HepG2 (cell line): Measurements from ENCODE around the gene VEPH1. TPM values are rescaled to one million over a fixed set of nuclear protein-coding genes. Genes with fewer than 3 reads are reported as not detected.
A peak's percentile ranks its signal among the peaks of the same experiment; 100 is the strongest.

Source experiments
- ATAC-seq: fragments of 200-7000 bp; cut with Tn5 transposase; 3 replicates; pipeline ENCODE4 v1.9.1; 2020; ENCODE audit warnings: mild to moderate bottlenecking, moderate library complexity
- BruUV-seq: library from RNA; stranded (reverse); fragments of 400-500 nt; replicated peaks from 2 replicates; lab custom pipeline; 2021; lab: Mats Ljungman, UMichigan
- CTCF ChIA-PET: fragments of 300-600 bp; formaldehyde crosslinking; extraction: SDS; loops from one replicate; lab custom pipeline; 2021; ENCODE audit warnings: low total read pairs, inconsistent platforms, low intra/inter-chr PET ratio; lab: Yijun Ruan, JAX
- POLR2A ChIA-PET: fragments of 350-600 bp; sonication (Branson Sonifier 250); formaldehyde crosslinking; loops from one replicate; lab custom pipeline; 2020; ENCODE audit warnings: antibody characterized with exemption, inconsistent platforms; lab: Yijun Ruan, JAX
- DNase-seq: peaks from one replicate; pipeline ENCODE4 v3.0.0-alpha.2; 2015; ENCODE audit warnings: low spot score
- FAIRE-seq: peaks from 3 replicates; lab custom pipeline; 2011; peaks lifted over from hg19 to GRCh38; lab: Jason Lieb, UNC
- H2AFZ ChIP-seq: one replicate; pipeline ENCODE4 v1.6.1; 2011; ENCODE audit warnings: low read length, inconsistent platforms
- H3K27ac ChIP-seq: fragments of 300-600 bp; 3 replicates; pipeline ENCODE4 v1.8.0; 2011; ENCODE audit warnings: mixed run types, mild to moderate bottlenecking, mixed read lengths, low read length, inconsistent platforms; ENCODE audit not compliant: insufficient read depth; ENCODE audit errors: extremely low read length
- H3K27me3 ChIP-seq, 2 experiments: fragments of 200-600 bp in 1 of 2; 2 replicates in 1 of 2; 3 replicates in 1 of 2; pipeline versions ENCODE4 v1.6.0 to v1.8.0; 2011; ENCODE audit warnings: low read length in 2 of 2, mild to moderate bottlenecking in 2 of 2, moderate library complexity in 2 of 2, inconsistent platforms in 1 of 2; ENCODE audit not compliant: insufficient read depth in 2 of 2, control insufficient read depth in 1 of 2
- H3K36me3 ChIP-seq, 2 experiments: fragments of 200-600 bp in 1 of 2; replicated peaks in 1 of 2; 2 replicates in 1 of 2; 3 replicates in 1 of 2; pipeline versions ENCODE4 v1.5.1 to v1.8.0; 2011; ENCODE audit warnings: low read length in 2 of 2, inconsistent platforms in 1 of 2; ENCODE audit not compliant: insufficient read depth in 2 of 2, control insufficient read depth in 1 of 2
- H3K4me1 ChIP-seq: 2 replicates; pipeline ENCODE4 v1.5.1; 2012; ENCODE audit warnings: low read length, inconsistent platforms; ENCODE audit not compliant: insufficient read depth
- H3K4me2 ChIP-seq: 2 replicates; pipeline ENCODE4 v1.6.0; 2011; ENCODE audit warnings: low read depth, low read length, inconsistent platforms
- H3K4me3 ChIP-seq, 3 experiments: fragments of 200-600 bp in 1 of 3; sonication (generic), shearing (Covaris generic) in 1 of 3; replicated peaks in 1 of 3; 2 replicates each; pipeline ENCODE4 v1.5.1; 2011 to 2016; ENCODE audit warnings: low read length in 3 of 3, inconsistent platforms in 2 of 3, low read depth in 2 of 3, mild to moderate bottlenecking in 2 of 3, control low read depth in 1 of 3, mixed read lengths in 1 of 3; ENCODE audit not compliant: insufficient read depth in 1 of 3
- H3K79me2 ChIP-seq: one replicate; pipeline ENCODE4 v1.6.1; 2011; ENCODE audit warnings: low read length, inconsistent platforms; ENCODE audit not compliant: insufficient read depth
- H3K9ac ChIP-seq: 2 replicates; pipeline ENCODE4 v1.6.0; 2011; ENCODE audit warnings: mild to moderate bottlenecking, low read depth, low read length, inconsistent platforms; ENCODE audit not compliant: insufficient read depth
- H3K9me3 ChIP-seq: 2 replicates; pipeline ENCODE4 v1.5.1; 2012; ENCODE audit warnings: mild to moderate bottlenecking, low read length
- H4K20me1 ChIP-seq: 2 replicates; pipeline ENCODE4 v1.6.0; 2011; ENCODE audit warnings: inconsistent platforms, mild to moderate bottlenecking, low read length, moderate library complexity; ENCODE audit not compliant: insufficient read depth
- CREB3 ChIP-seq: sonication (generic); formaldehyde crosslinking; IDR thresholded peaks from 2 replicates; pipeline ENCODE4 v1.5.0; 2020; ENCODE audit warnings: missing genetic modification reagents
- DMAP1 ChIP-seq: IDR thresholded peaks from 2 replicates; pipeline ENCODE4 v1.6.1; 2016
- ETS1 ChIP-seq: sonication (generic); formaldehyde crosslinking; IDR thresholded peaks from 2 replicates; pipeline ENCODE4 v1.4.0; 2020; ENCODE audit warnings: missing genetic modification reagents
- MAFF ChIP-seq: IDR thresholded peaks from 2 replicates; pipeline ENCODE4 v1.6.1; 2011; ENCODE audit warnings: low read depth, low read length, improper control_type of control experiment
- MAFK ChIP-seq, 2 experiments: IDR thresholded peaks in 1 of 2; conservative IDR thresholded peaks in 1 of 2; 2 replicates each; pipeline ENCODE4 v1.6.1; 2011; ENCODE audit warnings: improper control_type of control experiment in 2 of 2, low read length in 2 of 2
- PITX1 ChIP-seq: sonication (generic); formaldehyde crosslinking; IDR thresholded peaks from 2 replicates; pipeline ENCODE4 v1.5.1; 2020; ENCODE audit warnings: mild to moderate bottlenecking, missing genetic modification reagents
- TBL1XR1 ChIP-seq: fragments of 150-350 bp; IDR thresholded peaks from 2 replicates; pipeline ENCODE4 v1.6.1; 2014; ENCODE audit warnings: borderline replicate concordance, low read length; ENCODE audit not compliant: partially characterized antibody
- ZNF10 ChIP-seq: sonication (generic); formaldehyde crosslinking; IDR thresholded peaks from 2 replicates; pipeline ENCODE4 v1.4.0; 2020; ENCODE audit warnings: mild to moderate bottlenecking, low read depth, missing genetic modification reagents, borderline replicate concordance
- ZNF337 ChIP-seq: sonication (generic); formaldehyde crosslinking; IDR thresholded peaks from 2 replicates; pipeline ENCODE4 v1.5.1; 2020; ENCODE audit warnings: missing genetic modification reagents, low read depth, mild to moderate bottlenecking, borderline replicate concordance
- ZNF891 ChIP-seq: sonication (generic); formaldehyde crosslinking; IDR thresholded peaks from 2 replicates; pipeline ENCODE4 v1.5.0; 2020; ENCODE audit warnings: mild to moderate bottlenecking, missing genetic modification reagents
- WGBS: methylation state at CpG from one replicate; pipeline ENCODE4 v1.1.6; 2017; ENCODE audit warnings: low lambda C conversion rate; 5-methylcytosine and 5-hydroxymethylcytosine counted together
- in situ Hi-C: cut with HindIII; loops from 2 replicates; pipeline ENCODE4 v1.10.0; 2017; ENCODE audit warnings: low pct_unique_long_range_greater_than_20kb; ENCODE audit not compliant: extremely low pct_ligation_motif_present
- intact Hi-C: fragments of 100-400 bp; cut with micrococcal nuclease; formaldehyde crosslinking; loops from one replicate; pipeline ENCODE4 v1.10.0; 2022; ENCODE audit not compliant: unreplicated experiment
- polyA plus RNA-seq, 8 experiments: library from polyadenylated mRNA; depleted of rRNA in 3 of 8; stranded (reverse) in 7 of 8; unstranded in 1 of 8; fragments of >200 nt; fragmentation: Illumina TruSeq in 4 of 8; extraction: Trizol in 4 of 8; gene quantifications; 2 replicates each; pipeline versions ENCODE4 v1.2.1 to v1.2.3, GENCODE V29; 2011 to 2016; ENCODE audit warnings: low read depth in 4 of 8, missing spikeins in 1 of 8, mixed read lengths in 1 of 8; ENCODE audit not compliant: insufficient read depth in 1 of 8
- total RNA-seq, 5 experiments: library from RNA; depleted of rRNA; stranded (reverse); fragments of >200 nt; fragmentation: Illumina TruSeq; extraction: Trizol; gene quantifications; 2 replicates each; pipeline ENCODE4 v1.2.3, GENCODE V29; 2016; ENCODE audit warnings: low read depth in 1 of 5

VEPH1 gene
- total and polyA plus RNA-seq, 2 of the 13 experiments (the other 11 are each of a cell fraction or from before 2014, with no cell fraction given), result not detected

- no peak for TF ChIP-seq TBL1XR1
- no peak for TF ChIP-seq CREB3 (CRISPR knock-in tag)
- TF ChIP-seq DMAP1 (CRISPR knock-in tag), result no peak
- no peak for TF ChIP-seq ZNF337 (CRISPR knock-in tag)
- no peak for TF ChIP-seq ZNF10
- TF ChIP-seq PITX1 (CRISPR knock-in tag), result no peak
- no peak for TF ChIP-seq ZNF891 (CRISPR knock-in tag)
- TF ChIP-seq, all 625 proteins: peak for 0
- WGBS, result 4% methylated on average over 2 of the region's 2 CpGs
- DNase-seq (no peak), FAIRE-seq (no peak), ATAC-seq (no peak)
- Histone ChIP-seq H3K27me3 (peaks cover 2 to 10% of the 10 kb centered on the region in 2 experiments; a peak in 3 of 5 replicates), H2AFZ (no peak overlapping the region), H3K4me1 (peaks cover 6% of the 10 kb centered on the region; the same call in 1 of the 2 replicates), H3K27ac (no peak overlapping the region), H3K9ac (no peak overlapping the region), H4K20me1 (no peaks in the 10 kb centered on the region), H3K4me3 (no peak overlapping the region), H3K79me2 (no peaks in the 10 kb centered on the region), H3K36me3 (no peaks in the 10 kb centered on the region), H3K9me3 (no peaks in the 10 kb centered on the region), H3K4me2 (no peak overlapping the region)
- in situ Hi-C loops (no loop called here), intact Hi-C loops (no loop called here)
- BruUV-seq, result no TSS peak
- ChIA-PET POLR2A (no interaction called here), CTCF (no interaction called here)
Measured at GRCh38 chr3:157442729-157443128, 60.5 kb downstream of the VEPH1 start.

- Histone ChIP-seq H3K27me3 (peaks cover 4 to 26% of the 10 kb centered on the region in 2 experiments; a peak in 4 of 5 replicates), H3K9me3 (no peaks in the 10 kb centered on the region), H3K4me2 (no peak overlapping the region), H3K9ac (no peak overlapping the region), H4K20me1 (no peaks in the 10 kb centered on the region), H3K27ac (no peak overlapping the region), H3K4me3 (no peak overlapping the region), H3K4me1 (peaks cover 15% of the 10 kb centered on the region; the same call in 1 of the 2 replicates), H3K79me2 (no peaks in the 10 kb centered on the region), H2AFZ (no peak overlapping the region), H3K36me3 (no peaks in the 10 kb centered on the region)
- in situ Hi-C loops (no loop called here), intact Hi-C loops (no loop called here)
- peak; percentile 86 to 92 for TF ChIP-seq MAFK (conservative IDR thresholded peaks at IDR 0.05 in 1 of 2, IDR thresholded peaks at IDR 0.05 in 1 of 2; ENCODE audit: low read length in 2 of 2)
- TF ChIP-seq ETS1 (CRISPR knock-in tag), result no peak
- TF ChIP-seq MAFF, result peak; percentile 91
- DNase-seq (no peak), ATAC-seq (no peak), FAIRE-seq (no peak)
- ChIA-PET CTCF (no interaction called here), POLR2A (no interaction called here)
- no TSS peak for BruUV-seq
- 2% methylated on average over 2 of the region's 2 CpGs for WGBS
Measured at GRCh38 chr3:157441102-157441624, 62.1 kb downstream of the VEPH1 start.
